HG03139 (cell line): ENCODE results near the gene COL23A1.
"Not testable (repeated sequence)": the region's sequence is repeated elsewhere in the genome, so short reads cannot be mapped to it uniquely, and the experiment has no call there.

ENCODE experiments used
- ATAC-seq: cut with Tn5 transposase; IDR thresholded peaks from one replicate; pipeline ENCODE4 v1.9.1; 2021; ENCODE audit not compliant: unreplicated experiment

Gene COL23A1

GRCh38 chr5:178511172-178511571, 79.0 kb downstream of the COL23A1 start:
- no peak for ATAC-seq

- ATAC-seq: no peak
Observed at GRCh38 chr5:178509491-178510057, 80.6 kb downstream of the COL23A1 start.

GRCh38 chr5:178507151-178507932, 82.9 kb downstream of the COL23A1 start:
- ATAC-seq: no peak

- ATAC-seq: no peak
Observed at GRCh38 chr5:178505639-178506407, 84.4 kb downstream of the COL23A1 start.

DNA sequence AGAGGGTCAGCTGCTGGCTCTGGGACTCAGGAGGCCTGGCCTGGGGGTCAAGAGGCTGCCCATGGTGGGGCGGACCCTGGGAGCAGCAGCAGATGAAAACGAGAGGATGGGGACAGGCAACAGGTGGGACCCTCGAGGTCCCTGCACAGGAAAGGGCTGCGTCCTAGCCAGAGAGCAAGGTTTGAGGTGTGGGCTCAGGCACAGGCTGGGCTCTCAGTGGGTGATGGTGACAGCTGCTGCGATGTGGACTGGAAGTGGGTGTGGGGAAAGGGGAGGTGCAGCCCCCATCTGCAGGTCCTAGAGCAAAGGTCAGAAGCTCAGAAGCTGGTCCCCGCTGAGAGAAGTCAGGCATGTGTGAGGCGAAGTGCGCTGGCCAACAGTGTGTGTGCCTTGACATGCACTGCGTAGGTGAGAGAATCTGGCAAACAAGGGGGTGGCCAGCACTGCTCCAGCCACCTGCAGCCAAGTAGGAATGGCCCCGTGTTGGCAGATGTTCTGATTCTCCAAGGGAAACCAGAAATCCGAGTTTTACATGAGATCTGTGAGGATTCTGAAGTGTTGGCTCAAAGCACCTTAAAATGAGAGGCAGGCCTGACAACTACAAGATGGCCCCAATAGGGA, 85.7 kb downstream of the COL23A1 start:
- no peak for ATAC-seq

DNA sequence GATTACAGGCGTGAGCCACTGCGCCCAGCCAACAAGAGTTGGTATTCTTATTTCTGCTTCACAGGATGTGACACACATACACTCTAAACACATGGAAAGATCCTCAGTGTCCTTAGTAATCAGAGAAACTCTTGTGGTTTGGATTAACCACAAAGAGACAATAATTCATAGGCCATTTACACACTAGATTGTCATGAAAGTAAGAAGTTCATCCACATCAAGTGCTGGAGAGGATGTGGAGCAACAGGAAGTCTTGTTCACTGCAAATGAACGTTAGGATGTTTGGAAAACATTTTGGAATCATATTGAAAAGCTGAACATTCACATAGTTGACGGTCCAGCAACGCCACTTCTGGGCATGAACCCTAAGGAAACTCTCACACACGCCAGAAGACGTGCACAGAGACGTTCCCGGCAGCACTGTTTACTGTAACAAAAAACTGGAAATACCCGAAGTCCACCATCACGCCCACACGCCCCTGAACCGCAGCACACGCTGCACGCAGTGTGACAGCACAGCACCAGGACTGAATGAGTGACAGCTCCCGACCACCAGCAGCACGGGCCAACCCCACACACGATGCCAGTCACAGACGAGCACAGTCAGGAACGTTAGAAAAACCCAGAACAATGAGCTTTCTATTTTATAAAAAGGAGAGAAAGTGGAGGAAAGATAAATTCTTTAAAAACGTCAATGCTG, 87.6 kb downstream of the COL23A1 start:
- ATAC-seq: no peak

- no peak for ATAC-seq
Observed at GRCh38 chr5:178499352-178499751, 90.8 kb downstream of the COL23A1 start.

GRCh38 chr5:178496642-178497041, 93.6 kb downstream of the COL23A1 start:
- ATAC-seq: no peak

GRCh38 chr5:178496214-178496613, 94.0 kb downstream of the COL23A1 start:
- no peak for ATAC-seq

DNA sequence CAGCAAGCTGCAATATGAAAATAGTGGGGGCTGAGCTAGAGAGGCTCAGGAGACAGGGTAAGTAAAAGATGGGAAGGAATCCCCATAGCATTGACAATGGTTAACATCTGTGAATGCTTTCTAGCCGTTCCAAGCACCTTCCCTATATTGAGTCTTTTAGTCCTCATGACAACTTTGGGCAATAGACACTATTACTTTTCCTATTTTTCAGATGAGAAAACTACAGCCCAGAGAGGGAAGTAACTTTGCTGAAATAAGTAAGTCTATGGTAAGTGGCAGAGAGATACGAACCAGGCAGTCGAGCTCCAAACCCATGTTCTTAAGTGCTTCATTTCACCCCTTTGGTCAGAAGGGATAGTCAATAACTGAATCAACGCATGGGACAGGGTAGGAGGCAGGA, 94.5 kb downstream of the COL23A1 start:
- ATAC-seq: no peak

DNA sequence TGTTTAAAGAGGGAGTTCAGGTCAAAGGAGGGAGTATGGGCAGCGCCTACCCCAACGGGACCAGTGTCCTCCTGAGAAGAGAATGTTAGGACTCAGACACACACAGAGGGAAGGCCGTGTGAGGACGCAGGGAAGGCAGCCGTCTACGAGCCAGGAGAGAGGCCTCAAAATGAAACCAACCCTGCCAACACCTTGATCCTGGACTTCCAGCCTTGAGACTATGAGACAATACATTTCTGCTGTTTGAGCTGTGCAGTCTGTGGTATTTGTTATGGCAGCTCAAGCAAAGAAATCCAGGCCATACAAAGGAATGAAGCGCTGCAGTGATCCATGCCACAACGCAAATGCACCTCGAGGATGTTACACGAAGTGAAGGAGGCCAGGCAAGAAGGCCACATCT, 97.9 kb downstream of the COL23A1 start:
- ATAC-seq: no peak

DNA sequence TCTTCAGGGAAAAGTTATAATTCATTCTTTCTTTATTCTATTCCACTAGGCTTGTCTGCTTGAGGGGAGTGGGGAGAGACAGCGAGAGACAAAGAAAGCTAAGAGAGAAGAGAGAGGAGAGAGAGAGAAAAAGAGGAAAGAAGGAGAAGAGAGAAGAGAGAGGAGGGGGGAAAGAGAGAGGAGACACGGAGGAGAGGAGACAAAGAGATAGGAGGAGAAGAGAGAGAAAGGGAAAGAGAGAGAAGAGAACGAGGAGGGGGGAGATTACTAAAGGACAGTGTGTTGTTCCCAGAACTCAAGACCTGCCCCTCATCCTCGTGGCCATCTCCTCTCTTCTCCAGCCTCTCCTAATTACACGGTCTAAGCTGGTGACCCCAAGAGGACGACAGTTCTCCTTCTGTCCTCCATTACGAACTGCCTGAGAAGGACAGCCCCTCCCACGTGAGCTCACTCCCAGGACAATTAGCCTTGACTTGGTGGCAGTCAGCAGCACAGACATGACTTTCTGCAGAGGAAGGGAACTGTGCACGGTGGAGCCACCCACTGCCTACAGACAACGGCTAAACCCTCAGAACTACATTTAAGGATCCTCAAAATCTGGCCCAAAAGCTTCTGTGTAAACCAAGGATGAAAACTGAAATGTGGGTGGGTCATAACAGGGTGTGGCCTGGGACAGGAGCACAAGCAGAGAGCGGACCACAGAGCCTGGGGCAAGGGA, 99.1 kb downstream of the COL23A1 start:
- no peak for ATAC-seq

DNA sequence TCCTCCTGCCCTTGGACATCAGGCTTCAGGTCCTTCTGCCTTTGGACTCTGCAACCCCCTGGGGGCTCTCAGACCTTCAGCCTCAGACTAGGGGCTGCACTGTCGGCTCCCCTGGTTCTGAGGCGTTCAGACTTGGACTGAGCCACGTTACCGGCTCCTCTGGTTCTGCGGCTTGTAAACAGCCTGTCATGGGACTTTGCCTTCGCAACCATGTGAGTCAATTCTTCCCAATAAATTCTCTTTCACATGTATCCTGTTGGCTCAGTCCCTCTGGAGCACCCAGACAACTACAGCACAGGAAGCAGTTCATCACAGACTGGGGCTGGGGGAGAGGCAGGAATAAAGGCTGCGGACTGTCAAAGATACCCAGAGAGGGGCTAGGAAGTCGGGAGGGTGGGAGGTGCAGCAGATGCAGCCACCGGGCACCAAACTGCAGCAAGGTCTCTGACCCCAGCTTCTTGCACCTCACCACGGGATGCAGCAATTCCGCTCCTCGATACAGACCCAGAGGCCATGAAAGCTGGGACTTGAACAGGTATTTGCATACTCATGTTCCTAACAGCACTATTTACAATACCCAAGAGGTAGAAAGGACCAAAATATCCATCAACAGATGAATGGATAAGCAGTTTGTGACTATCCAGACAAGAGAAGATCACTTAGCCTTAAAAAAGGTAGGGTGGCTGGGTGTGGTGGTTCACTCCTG, 100.8 kb downstream of the COL23A1 start:
- ATAC-seq: no peak

- no peak for ATAC-seq
Observed at GRCh38 chr5:178488696-178489095, 101.5 kb downstream of the COL23A1 start.

DNA sequence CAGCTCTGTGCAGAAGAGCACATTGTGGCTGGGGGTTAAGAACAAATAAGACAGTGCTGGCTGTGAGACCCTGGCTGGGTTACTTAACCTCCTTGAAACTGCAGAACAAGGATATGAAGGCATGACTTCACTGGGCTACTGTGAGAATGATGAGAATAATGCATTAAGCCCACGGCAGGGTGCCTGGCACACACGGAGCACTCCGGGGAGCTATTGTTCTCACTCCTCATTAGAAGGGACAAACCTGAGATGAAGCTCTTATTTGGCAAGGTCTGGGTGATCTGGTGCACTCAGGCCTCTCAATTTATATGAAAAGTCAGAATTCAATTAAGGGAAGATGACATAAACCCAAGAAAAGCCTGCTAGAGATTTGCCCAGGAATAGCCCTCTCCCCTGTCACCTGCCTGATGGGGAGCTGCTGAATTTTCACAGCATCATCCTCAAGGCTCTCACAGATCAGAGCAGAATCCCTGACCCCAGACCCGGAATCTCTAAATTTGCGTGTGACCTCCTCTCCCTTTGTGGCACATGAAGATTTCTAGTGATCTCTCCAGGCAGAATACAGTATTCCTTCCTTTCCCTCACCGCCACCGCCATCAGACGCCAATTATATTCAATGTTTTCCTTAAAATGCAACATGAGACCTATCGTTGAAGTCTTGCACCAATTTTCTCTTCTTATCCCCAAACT, 102.1 kb downstream of the COL23A1 start:
- no peak for ATAC-seq

DNA sequence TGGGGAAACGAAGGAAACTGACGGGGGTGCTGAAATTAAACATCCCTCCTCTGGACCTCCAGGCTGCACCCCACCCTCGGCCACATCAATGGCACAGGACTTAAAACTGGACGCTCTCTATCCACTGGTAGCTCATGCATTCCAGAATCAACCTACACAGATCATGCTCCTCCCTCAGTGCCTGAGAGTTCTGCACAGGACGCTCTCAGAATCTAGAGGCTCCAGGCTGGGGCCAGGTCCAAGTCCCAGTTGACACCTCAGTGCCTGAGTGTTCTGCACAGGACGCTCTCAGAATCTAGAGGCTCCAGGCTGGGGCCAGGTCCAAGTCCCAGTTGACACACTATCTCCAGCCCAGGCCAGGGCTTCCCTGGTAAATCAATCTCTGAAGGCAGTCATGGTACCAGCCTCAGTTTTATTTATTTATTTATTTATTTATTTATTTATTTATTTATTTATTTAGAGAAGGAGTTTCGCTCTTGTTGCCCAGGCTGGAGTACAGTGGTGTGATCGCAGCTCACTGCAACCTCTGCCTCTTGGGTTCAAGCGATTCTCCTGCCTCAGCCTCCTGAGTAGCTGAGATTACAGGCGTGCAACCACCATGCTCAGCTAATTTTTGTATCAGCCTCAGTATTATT, 103.2 kb downstream of the COL23A1 start:
- not testable (repeated sequence) for ATAC-seq

DNA sequence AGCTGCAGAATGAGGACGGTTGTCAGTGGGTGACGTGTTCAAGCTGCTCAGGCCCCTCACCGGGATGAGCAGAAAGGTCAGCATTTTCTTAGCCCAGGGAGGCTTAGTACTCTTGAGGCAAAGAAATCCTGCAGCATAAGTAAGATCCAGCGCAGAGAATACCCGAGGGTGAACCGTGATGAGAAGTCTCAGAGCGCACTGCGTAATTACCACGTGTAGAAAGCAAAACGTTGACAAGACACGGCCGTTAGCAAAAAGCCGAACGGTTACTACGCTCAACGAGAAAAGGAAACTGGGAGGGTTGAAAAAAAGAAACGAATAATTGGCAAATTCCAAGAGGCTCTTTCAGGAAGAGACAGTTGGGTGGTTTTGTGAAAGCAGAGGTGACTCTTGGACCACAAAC, 104.0 kb downstream of the COL23A1 start:
- ATAC-seq: no peak

GRCh38 chr5:178483620-178484019, 106.6 kb downstream of the COL23A1 start:
- no peak for ATAC-seq

DNA sequence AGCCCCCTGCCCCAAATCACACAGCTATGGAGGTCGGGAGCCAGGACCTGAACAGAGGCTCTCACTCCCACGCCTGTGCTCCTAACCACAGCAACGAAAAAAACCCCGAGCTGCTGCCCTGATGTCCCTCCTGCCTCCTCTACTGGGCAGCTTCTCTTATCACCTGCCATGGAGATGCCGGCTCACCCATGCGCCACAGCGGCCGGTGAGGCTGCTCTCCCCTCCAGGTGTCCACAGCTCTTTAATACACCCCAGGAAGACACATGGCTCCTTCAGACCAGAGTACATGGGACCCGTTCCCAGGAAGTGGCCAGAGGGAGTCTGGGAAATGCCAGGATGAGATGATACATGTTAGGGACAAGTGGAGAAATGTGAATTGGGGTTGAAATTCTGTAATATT, 110.9 kb downstream of the COL23A1 start:
- ATAC-seq: no peak
